ENCODE measurements around the gene HNMT. TPM values are rescaled to one million over a fixed set of nuclear protein-coding genes. Genes with fewer than 3 reads are reported as not detected.
"Not testable (repeated sequence)": the region's sequence is repeated elsewhere in the genome, so short reads cannot be mapped to it uniquely, and the experiment has no call there.

The HNMT gene
- total and polyA plus RNA-seq, 2 donors, result 44.7 to 179 TPM

GRCh38 chr2:138036522-138036921 is 72.2 kb downstream of the HNMT start:
- no peak overlapping the region for H3K4me3 ChIP-seq (ENCODE audit: low read depth, low read length)
- no peaks in the 10 kb centered on the region for H3K36me3 ChIP-seq (ENCODE audit: insufficient read depth)
- DNase-seq (ENCODE audit: extremely low spot score), result no peak
- no peak overlapping the region for H3K27ac ChIP-seq (ENCODE audit: low read depth)
- 82% methylated on average over 5 of the region's 5 CpGs for WGBS
- H3K4me1 ChIP-seq (ENCODE audit: insufficient read depth), result no peaks in the 10 kb centered on the region

DNA sequence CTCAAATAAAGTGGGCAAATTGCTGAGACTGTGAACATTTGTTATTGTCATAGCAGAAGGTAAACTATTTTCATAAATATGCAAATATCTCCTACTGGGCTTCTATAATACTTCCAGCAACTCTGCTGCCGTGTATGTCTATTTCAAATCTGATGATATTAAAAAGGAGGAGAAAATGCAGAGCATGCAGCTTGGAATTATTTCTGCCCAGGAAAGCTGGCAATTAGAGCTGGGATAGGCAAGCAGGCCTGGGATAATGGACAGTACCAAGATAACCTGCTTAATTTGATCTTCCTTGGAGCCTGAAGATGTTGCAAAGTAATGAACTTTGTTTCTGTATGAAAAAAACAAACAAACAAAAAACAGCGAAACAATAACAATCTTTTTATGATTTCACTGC is 72.8 kb downstream of the HNMT start:
- WGBS, result 86% methylated on average over 2 of the region's 2 CpGs
- Histone ChIP-seq H3K36me3 (ENCODE audit: insufficient read depth) (no peaks in the 10 kb centered on the region), H3K4me3 (ENCODE audit: low read depth, low read length) (no peak overlapping the region), H3K27ac (ENCODE audit: low read depth) (no peak overlapping the region), H3K4me1 (ENCODE audit: insufficient read depth) (no peaks in the 10 kb centered on the region)
- no peak for DNase-seq (ENCODE audit: extremely low spot score)

- Histone ChIP-seq H3K27ac (ENCODE audit: low read depth) (no peak overlapping the region), H3K4me1 (ENCODE audit: insufficient read depth) (no peaks in the 10 kb centered on the region), H3K36me3 (ENCODE audit: insufficient read depth) (no peaks in the 10 kb centered on the region), H3K4me3 (ENCODE audit: low read depth, low read length) (no peak overlapping the region)
- WGBS, result 83% methylated on average over 5 of the region's 5 CpGs
- DNase-seq (ENCODE audit: extremely low spot score), result no peak
Measured at GRCh38 chr2:138040616-138041015, 76.3 kb downstream of the HNMT start.

- Histone ChIP-seq H3K4me3 (ENCODE audit: low read depth, low read length) (no peak overlapping the region), H3K4me1 (ENCODE audit: insufficient read depth) (no peaks in the 10 kb centered on the region), H3K27ac (ENCODE audit: low read depth) (no peak overlapping the region), H3K36me3 (ENCODE audit: insufficient read depth) (no peaks in the 10 kb centered on the region)
- no peak for DNase-seq (ENCODE audit: extremely low spot score)
- 91% methylated on average over 3 of the region's 3 CpGs for WGBS
Measured at GRCh38 chr2:138042311-138042710, 78.0 kb downstream of the HNMT start.

GRCh38 chr2:138043588-138043987 is 79.3 kb downstream of the HNMT start:
- H3K36me3 ChIP-seq (ENCODE audit: insufficient read depth); H3K27ac ChIP-seq (ENCODE audit: low read depth); DNase-seq (ENCODE audit: extremely low spot score); H3K4me1 ChIP-seq (ENCODE audit: insufficient read depth); H3K4me3 ChIP-seq (ENCODE audit: low read depth, low read length): not testable (repeated sequence)
- WGBS, result 98% methylated on average over 6 of the region's 6 CpGs

DNA sequence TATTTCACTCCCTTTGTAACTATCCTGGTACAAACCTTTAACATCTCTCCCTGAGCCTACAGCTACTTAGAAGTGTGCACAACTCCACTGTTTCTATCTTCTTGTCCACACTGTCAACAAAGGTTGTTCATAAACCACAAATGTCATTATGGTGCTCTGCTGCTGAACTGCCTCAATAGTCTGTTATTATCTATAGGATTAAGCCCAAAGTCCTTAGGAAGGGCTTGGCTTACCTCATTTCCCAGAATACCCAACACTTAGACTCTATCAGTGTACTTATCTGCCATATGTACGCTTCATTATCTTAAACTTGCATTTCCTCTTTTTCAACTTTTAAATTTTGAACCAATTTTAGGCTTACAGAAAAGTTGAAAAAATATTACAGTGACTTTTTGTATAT is 94.2 kb downstream of the HNMT start:
- no peak for DNase-seq (ENCODE audit: extremely low spot score)
- H3K4me1 ChIP-seq (ENCODE audit: insufficient read depth), result no peaks in the 10 kb centered on the region
- H3K4me3 ChIP-seq (ENCODE audit: low read depth, low read length), result no peak overlapping the region
- no peak overlapping the region for H3K27ac ChIP-seq (ENCODE audit: low read depth)
- WGBS, result 3% methylated on average over 1 of the region's 1 CpG
- no peaks in the 10 kb centered on the region for H3K36me3 ChIP-seq (ENCODE audit: insufficient read depth)

- no peak for DNase-seq (ENCODE audit: extremely low spot score)
- Histone ChIP-seq H3K36me3 (ENCODE audit: insufficient read depth) (no peaks in the 10 kb centered on the region), H3K4me3 (ENCODE audit: low read depth, low read length) (no peak overlapping the region), H3K4me1 (ENCODE audit: insufficient read depth) (no peaks in the 10 kb centered on the region), H3K27ac (ENCODE audit: low read depth) (no peak overlapping the region)
- WGBS, result 60% methylated on average over 3 of the region's 3 CpGs
Measured at GRCh38 chr2:138059487-138060300, 95.4 kb downstream of the HNMT start.

DNA sequence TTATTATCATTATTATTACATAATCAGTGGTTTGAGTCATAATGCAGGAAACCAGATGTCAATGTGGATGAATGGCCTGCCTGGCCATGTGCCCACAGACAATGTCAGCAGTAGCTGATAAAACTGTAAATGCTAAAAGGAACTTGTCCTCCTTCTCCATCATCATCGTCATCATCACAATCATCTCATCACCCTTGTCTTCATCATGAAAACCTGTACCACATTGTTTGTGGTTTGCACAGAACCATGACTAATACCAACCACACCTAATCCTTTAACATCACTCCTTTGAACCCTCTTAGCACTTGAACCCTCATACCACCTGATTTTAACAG is 96.0 kb downstream of the HNMT start:
- no peak overlapping the region for H3K27ac ChIP-seq (ENCODE audit: low read depth)
- WGBS, result 56% methylated on average over 1 of the region's 1 CpG
- DNase-seq (ENCODE audit: extremely low spot score), result no peak
- no peaks in the 10 kb centered on the region for H3K4me1 ChIP-seq (ENCODE audit: insufficient read depth)
- no peaks in the 10 kb centered on the region for H3K36me3 ChIP-seq (ENCODE audit: insufficient read depth)
- H3K4me3 ChIP-seq (ENCODE audit: low read depth, low read length), result no peak overlapping the region

- Histone ChIP-seq H3K27ac (ENCODE audit: low read depth) (no peak overlapping the region), H3K36me3 (ENCODE audit: insufficient read depth) (no peaks in the 10 kb centered on the region), H3K4me1 (ENCODE audit: insufficient read depth) (no peaks in the 10 kb centered on the region), H3K4me3 (ENCODE audit: low read depth, low read length) (no peak overlapping the region)
- WGBS, result 94% methylated on average over 2 of the region's 2 CpGs
- no peak for DNase-seq (ENCODE audit: extremely low spot score)
Measured at GRCh38 chr2:138061961-138062360, 97.7 kb downstream of the HNMT start.

GRCh38 chr2:138063181-138063580 is 98.9 kb downstream of the HNMT start:
- no peak overlapping the region for H3K4me3 ChIP-seq (ENCODE audit: low read depth, low read length)
- no peaks in the 10 kb centered on the region for H3K36me3 ChIP-seq (ENCODE audit: insufficient read depth)
- no peak overlapping the region for H3K27ac ChIP-seq (ENCODE audit: low read depth)
- DNase-seq (ENCODE audit: extremely low spot score), result no peak
- 93% methylated on average over 2 of the region's 2 CpGs for WGBS
- no peaks in the 10 kb centered on the region for H3K4me1 ChIP-seq (ENCODE audit: insufficient read depth)
